GM12878 (cell line): ENCODE data around the gene TADA1. TPM values are rescaled to one million over a fixed set of nuclear protein-coding genes. Genes with fewer than 3 reads are reported as not detected.

Source experiments
- ATAC-seq: fragments of 200-7000 bp; cut with Tn5 transposase; 3 replicates; pipeline ENCODE4 v1.9.1; 2020; ENCODE audit warnings: mild to moderate bottlenecking, moderate library complexity
- BruUV-seq: library from RNA; stranded (reverse); fragments of 400-500 nt; replicated peaks from 2 replicates; lab custom pipeline; 2021; lab: Mats Ljungman, UMichigan
- CTCF ChIA-PET: fragments of 300-600 bp; sonication (Branson Sonifier 250); formaldehyde crosslinking; extraction: SDS; loops from one replicate; lab custom pipeline; 2021; ENCODE audit warnings: inconsistent platforms; lab: Yijun Ruan, JAX
- POLR2A ChIA-PET: fragments of 350-600 bp; formaldehyde crosslinking; extraction: SDS; loops from one replicate; lab custom pipeline; 2021; ENCODE audit warnings: inconsistent platforms; lab: Charles Lee
- RAD21 ChIA-PET: fragments of 300-600 bp; sonication (Branson Sonifier 250); formaldehyde crosslinking; loops from one replicate; lab custom pipeline; 2023; ENCODE audit warnings: antibody characterized with exemption; ENCODE audit not compliant: unreplicated experiment; lab: Charles Lee
- SMC1A ChIA-PET: fragments of 300-600 bp; sonication (Branson Sonifier 250); formaldehyde crosslinking; loops from one replicate; lab custom pipeline; 2023; ENCODE audit not compliant: unreplicated experiment, uncharacterized antibody; lab: Charles Lee
- DNase-seq: peaks from one replicate; pipeline ENCODE4 v3.0.0-alpha.2; 2011; ENCODE audit warnings: low read depth, low spot score
- FAIRE-seq: peaks from 3 replicates; lab custom pipeline; 2011; peaks lifted over from hg19 to GRCh38; lab: Jason Lieb, UNC
- H2AFZ ChIP-seq: 2 replicates; pipeline ENCODE4 v1.6.0; 2011; ENCODE audit warnings: low read depth, low read length, control low read depth; ENCODE audit not compliant: control insufficient read depth
- H3K27ac ChIP-seq: 2 replicates; pipeline ENCODE4 v1.5.1; 2011; ENCODE audit warnings: control low read depth; ENCODE audit not compliant: control insufficient read depth, insufficient read depth
- H3K27me3 ChIP-seq, 2 experiments: replicated peaks in 1 of 2; 2 replicates each; pipeline versions ENCODE4 v1.6.0 to v1.6.1; 2011; ENCODE audit warnings: low read length in 1 of 2; ENCODE audit not compliant: control insufficient read depth in 2 of 2, insufficient read depth in 2 of 2
- H3K36me3 ChIP-seq, 2 experiments: 2 replicates each; pipeline ENCODE4 v1.5.1; 2011; ENCODE audit warnings: low read length in 1 of 2; ENCODE audit not compliant: control insufficient read depth in 2 of 2, insufficient read depth in 2 of 2
- H3K4me1 ChIP-seq: 2 replicates; pipeline ENCODE4 v1.6.1; 2011; ENCODE audit warnings: mild to moderate bottlenecking, low read length, moderate library complexity, mixed read lengths; ENCODE audit not compliant: control insufficient read depth, insufficient read depth
- H3K4me2 ChIP-seq: 2 replicates; pipeline ENCODE4 v1.6.0; 2011; ENCODE audit warnings: control low read depth; ENCODE audit not compliant: control insufficient read depth, insufficient read depth
- H3K4me3 ChIP-seq: fragments of 200-600 bp; sonication (generic); 2 replicates; pipeline ENCODE4 v1.5.1; 2016
- H3K79me2 ChIP-seq: 2 replicates; pipeline ENCODE4 v1.6.0; 2011; ENCODE audit warnings: low read length; ENCODE audit not compliant: control insufficient read depth, insufficient read depth
- H3K9ac ChIP-seq: 2 replicates; pipeline ENCODE4 v1.8.0; 2011; ENCODE audit warnings: low read length, control low read depth, mixed read lengths; ENCODE audit not compliant: control insufficient read depth, insufficient read depth
- H3K9me3 ChIP-seq: replicated peaks from 3 replicates; pipeline ENCODE4 v1.5.1; 2011; ENCODE audit warnings: mild to moderate bottlenecking, low read length; ENCODE audit not compliant: control insufficient read depth, insufficient read depth
- H4K20me1 ChIP-seq: 2 replicates; pipeline ENCODE4 v1.6.0; 2011; ENCODE audit not compliant: control insufficient read depth, insufficient read depth
- ATF2 ChIP-seq: IDR thresholded peaks from 2 replicates; pipeline ENCODE4 v1.6.1; 2012; ENCODE audit warnings: low read length, inconsistent platforms
- BCL3 ChIP-seq: IDR thresholded peaks from 2 replicates; pipeline ENCODE4 v1.6.1; 2011; ENCODE audit warnings: borderline replicate concordance, low read depth, mild to moderate bottlenecking, moderate library complexity, low read length; ENCODE audit not compliant: insufficient read depth, poor library complexity, severe bottlenecking
- CEBPZ ChIP-seq: fragments of 150-350 bp; IDR thresholded peaks from 2 replicates; pipeline ENCODE4 v1.6.1; 2016; ENCODE audit warnings: low read depth, low read length
- ESRRA ChIP-seq: IDR thresholded peaks from 2 replicates; pipeline ENCODE4 v1.6.1; 2012; ENCODE audit warnings: mild to moderate bottlenecking, low read length, improper control_type of control experiment
- IRF5 ChIP-seq: fragments of 450-650 bp; IDR thresholded peaks from 2 replicates; pipeline ENCODE4 v1.6.1; 2017; ENCODE audit warnings: borderline replicate concordance
- MTA2 ChIP-seq: fragments of 450-650 bp; IDR thresholded peaks from 2 replicates; pipeline ENCODE4 v1.6.1; 2016; ENCODE audit warnings: low read depth, mild to moderate bottlenecking, moderate library complexity
- MTA3 ChIP-seq: IDR thresholded peaks from 2 replicates; pipeline ENCODE4 v1.6.1; 2012; ENCODE audit warnings: low read length, inconsistent platforms, borderline replicate concordance
- PAX8 ChIP-seq: fragments of 450-650 bp; IDR thresholded peaks from 2 replicates; pipeline ENCODE4 v1.6.1; 2017; ENCODE audit warnings: mild to moderate bottlenecking, moderate library complexity
- PBX3 ChIP-seq: IDR thresholded peaks from 2 replicates; pipeline ENCODE4 v1.6.1; 2011; ENCODE audit warnings: mild to moderate bottlenecking, low read depth, low read length, moderate library complexity; ENCODE audit not compliant: insufficient replicate concordance
- RFX5 ChIP-seq: IDR thresholded peaks from 2 replicates; pipeline ENCODE4 v1.6.1; 2011; ENCODE audit warnings: low read depth, low read length, improper control_type of control experiment
- RUNX3 ChIP-seq: IDR thresholded peaks from 2 replicates; pipeline ENCODE4 v1.6.1; 2012; ENCODE audit warnings: low read length, inconsistent platforms
- SMARCA5 ChIP-seq: fragments of 450-650 bp; IDR thresholded peaks from 2 replicates; pipeline ENCODE4 v1.6.1; 2017; ENCODE audit warnings: mild to moderate bottlenecking
- TARDBP ChIP-seq: IDR thresholded peaks from 2 replicates; pipeline ENCODE4 v1.6.1; 2016; ENCODE audit warnings: borderline replicate concordance
- TBL1XR1 ChIP-seq: IDR thresholded peaks from 2 replicates; pipeline ENCODE4 v1.6.1; 2012; ENCODE audit warnings: low read depth, low read length, improper control_type of control experiment
- ZNF207 ChIP-seq: fragments of 450-650 bp; IDR thresholded peaks from 2 replicates; pipeline ENCODE4 v1.6.1; 2014; ENCODE audit warnings: antibody characterized with exemption, mild to moderate bottlenecking, borderline replicate concordance
- ZNF217 ChIP-seq: fragments of 450-650 bp; IDR thresholded peaks from 2 replicates; pipeline ENCODE4 v1.6.1; 2017; ENCODE audit warnings: antibody characterized with exemption, mild to moderate bottlenecking
- WGBS: methylation state at CpG from one replicate; pipeline ENCODE4 v1.1.6; 2016; ENCODE audit warnings: low lambda C conversion rate; ENCODE audit not compliant: insufficient replicate concordance, insufficient coverage; ENCODE audit errors: missing lambda C conversion rate; 5-methylcytosine and 5-hydroxymethylcytosine counted together
- in situ Hi-C: fragments of 300-500 bp; cut with MboI; formaldehyde crosslinking; loops from 9 replicates; pipeline ENCODE4 v1.14.3; 2018; ENCODE audit warnings: mixed read lengths
- intact Hi-C: fragments of 100-400 bp; cut with micrococcal nuclease; formaldehyde crosslinking; loops from one replicate; pipeline ENCODE4 v1.14.2; 2022; ENCODE audit not compliant: unreplicated experiment
- polyA plus RNA-seq, 11 experiments: library from polyadenylated mRNA; depleted of rRNA in 4 of 11; unstranded in 6 of 11; stranded (reverse) in 5 of 11; fragments of >200 nt; fragmentation: Nextera tagmentation in 4 of 11; fragmentation: Illumina TruSeq in 1 of 11; extraction: Ambion mirVana in 4 of 11; extraction: Trizol in 1 of 11; gene quantifications; 1 replicate in 1 of 11; 2 replicates in 10 of 11; pipeline versions ENCODE4 v1.2.1 to v1.2.3, GENCODE V29; 2011 to 2016; ENCODE audit warnings: inconsistent platforms in 2 of 11, missing spikeins in 2 of 11, low read depth in 1 of 11
- total RNA-seq, 4 experiments: library from RNA; depleted of rRNA in 3 of 4; stranded (reverse); fragments of >200 nt in 3 of 4; fragmentation: Illumina TruSeq in 1 of 4; extraction: Trizol in 1 of 4; gene quantifications; 2 replicates each; pipeline versions ENCODE4 v1.2.1 to v1.2.3, GENCODE V29; 2013 to 2021

TADA1 gene
- total and polyA plus RNA-seq, 10 of the 15 experiments (the other 5 are each of a cell fraction or from before 2014, with no cell fraction given), result 15.2 to 38.6 (median 26.5) TPM

- TF ChIP-seq TBL1XR1 (no peak), MTA3 (no peak), MTA2 (no peak), ATF2 (no peak), RUNX3 (no peak), IRF5 (no peak), SMARCA5 (no peak), ZNF217 (no peak), PBX3 (no peak), ESRRA (no peak), ZNF207 (no peak), CEBPZ (no peak), TARDBP (no peak), RFX5 (no peak), PAX8 (no peak), BCL3 (no peak)
- ChIA-PET POLR2A (no interaction called here), RAD21 (no interaction called here), SMC1A (no interaction called here), CTCF (no interaction called here)
- H3K4me1 ChIP-seq, result peaks cover 5% of the 10 kb centered on the region; the same call in 1 of the 2 replicates
- 99% methylated on average over 4 of the region's 4 CpGs for WGBS
- DNase-seq (no peak), ATAC-seq (no peak), FAIRE-seq (no peak)
- no peaks in the 10 kb centered on the region; a peak in 1 of 4 replicates for H3K27me3 ChIP-seq
- no peak overlapping the region for H3K4me3 ChIP-seq
- no peaks in the 10 kb centered on the region for H3K9me3 ChIP-seq
- no peak overlapping the region for H3K4me2 ChIP-seq
- intact Hi-C loops, result no loop called here
- no peak overlapping the region for H3K27ac ChIP-seq
- H2AFZ ChIP-seq, result no peak overlapping the region
- H3K36me3 ChIP-seq, result peaks cover 0 to 3% of the 10 kb centered on the region in 2 experiments; a peak in 1 of 4 replicates
- no peaks in the 10 kb centered on the region for H4K20me1 ChIP-seq
- peaks cover 18% of the 10 kb centered on the region for H3K79me2 ChIP-seq
- H3K9ac ChIP-seq, result no peak overlapping the region
- in situ Hi-C loops, result no loop called here
- no TSS peak for BruUV-seq
Measured at GRCh38 chr1:166836733-166837132, 39.3 kb downstream of the TADA1 start.
